GM21423 (cell line): Measurements from ENCODE around the gene VTI1A.

Experiments used
- ATAC-seq: cut with Tn5 transposase; IDR thresholded peaks from one replicate; pipeline ENCODE4 v1.9.1; 2021; ENCODE audit warnings: mild to moderate bottlenecking, moderate library complexity; ENCODE audit not compliant: unreplicated experiment

The VTI1A gene

DNA sequence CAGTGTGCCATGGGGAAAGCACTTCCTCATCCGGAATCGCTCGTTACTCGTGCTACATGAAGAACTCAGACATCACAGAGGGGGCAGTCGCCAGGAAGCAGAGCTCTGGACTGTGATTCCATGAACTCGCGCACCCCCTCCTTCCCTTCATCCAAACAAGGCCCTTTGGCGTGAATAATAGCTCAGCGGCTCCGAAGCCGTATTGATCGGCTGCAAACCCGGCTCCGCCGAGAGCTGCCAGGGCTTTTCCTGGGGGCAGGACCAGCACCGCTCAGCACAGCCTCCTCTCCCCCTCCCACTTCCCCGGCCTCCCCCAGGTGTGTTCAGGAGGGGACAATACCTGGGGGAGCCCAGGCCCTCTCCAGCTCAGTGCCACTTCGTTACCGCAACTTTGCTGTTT lies 374.0 kb downstream of the VTI1A start:
- ATAC-seq: no peak

DNA sequence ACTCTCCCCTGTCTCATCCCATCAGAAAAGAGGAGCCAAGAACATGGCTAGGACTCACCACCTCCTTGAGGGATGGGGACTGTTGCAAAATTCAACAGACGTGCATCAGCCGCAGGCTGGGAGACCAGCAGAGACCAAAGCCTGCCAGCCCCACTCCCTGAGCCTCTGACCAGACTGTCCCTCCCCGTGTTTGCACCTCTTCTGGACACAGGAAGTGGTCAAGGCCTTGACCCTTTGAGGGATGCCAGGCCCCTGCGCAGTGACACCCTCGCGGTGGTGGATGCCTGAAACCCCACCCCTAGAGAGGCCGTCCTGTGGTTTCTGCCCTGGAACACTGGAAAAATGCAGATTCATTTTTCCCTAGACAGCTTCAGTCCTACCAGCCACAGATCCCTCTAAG lies 374.6 kb downstream of the VTI1A start:
- ATAC-seq: no peak

DNA sequence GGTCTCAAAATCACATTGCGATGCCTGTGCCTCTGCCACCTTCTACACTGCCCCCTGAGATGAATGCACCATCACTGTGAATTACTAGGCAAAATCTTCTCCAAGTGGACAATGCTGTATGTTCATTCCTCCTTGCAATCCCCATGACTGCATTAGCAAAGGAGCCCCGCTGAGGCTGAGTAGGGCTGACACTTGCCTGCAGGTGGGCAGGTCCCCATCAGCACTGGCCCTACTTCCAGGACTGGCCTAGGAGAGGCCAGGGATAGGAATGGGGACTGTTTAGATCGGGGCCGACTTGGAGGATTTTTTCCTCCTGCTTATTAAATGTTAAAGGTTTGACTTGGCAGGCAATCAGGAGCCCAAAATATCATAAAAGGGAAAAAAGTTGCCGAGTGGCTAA lies 376.0 kb downstream of the VTI1A start:
- ATAC-seq: no peak

DNA sequence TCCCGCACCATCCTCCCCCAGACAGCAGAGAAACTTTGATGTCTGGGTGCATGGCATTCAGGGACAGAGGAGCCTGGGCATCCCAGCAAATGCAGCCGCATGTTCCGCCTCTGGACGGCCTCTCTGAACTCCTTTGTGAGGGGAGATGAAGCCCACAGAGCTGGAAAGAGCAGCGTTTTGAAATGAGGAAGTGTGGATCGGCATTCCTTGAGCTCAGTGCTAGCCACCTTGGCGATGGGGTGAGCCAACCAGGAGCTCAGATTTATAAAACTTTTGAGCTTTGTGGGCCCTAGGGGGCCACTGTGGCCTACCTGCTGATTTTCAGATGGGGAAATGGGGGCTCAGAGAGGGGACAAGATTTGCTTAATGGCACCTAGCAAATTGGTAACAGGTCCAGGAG lies 376.6 kb downstream of the VTI1A start:
- no peak for ATAC-seq

DNA sequence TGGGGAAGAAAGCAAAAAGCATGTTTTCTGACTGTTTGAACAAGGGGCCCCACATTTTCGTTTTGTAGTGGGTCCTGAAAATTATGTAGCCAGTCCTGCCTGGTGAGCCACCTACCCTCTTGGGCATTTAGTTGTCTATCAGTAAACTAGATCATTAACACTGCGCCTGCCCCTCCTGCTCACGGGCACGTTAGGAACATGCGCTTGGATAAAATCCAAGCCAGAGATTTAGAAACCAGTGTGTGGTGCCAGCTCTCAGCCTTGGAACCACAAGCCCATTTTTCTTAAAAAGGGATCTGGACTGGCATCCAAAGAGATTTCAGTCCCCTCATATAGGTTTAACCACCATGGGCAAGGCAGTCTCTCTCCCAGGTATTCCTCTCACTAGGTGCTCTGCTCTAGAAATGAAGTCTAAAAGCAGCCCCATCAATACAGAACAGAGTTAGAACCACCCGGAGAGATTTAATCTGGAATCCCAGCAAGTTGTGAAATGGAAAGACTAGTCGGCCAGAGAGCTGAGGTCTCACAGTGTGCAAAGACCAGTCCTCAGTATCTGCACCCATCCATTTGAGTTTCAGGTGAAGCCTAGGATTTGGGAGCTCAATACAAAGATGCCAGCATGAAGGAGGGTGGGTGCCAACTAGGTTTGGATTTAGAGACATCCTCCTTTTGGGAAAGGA lies 379.1 kb downstream of the VTI1A start:
- ATAC-seq: no peak

DNA sequence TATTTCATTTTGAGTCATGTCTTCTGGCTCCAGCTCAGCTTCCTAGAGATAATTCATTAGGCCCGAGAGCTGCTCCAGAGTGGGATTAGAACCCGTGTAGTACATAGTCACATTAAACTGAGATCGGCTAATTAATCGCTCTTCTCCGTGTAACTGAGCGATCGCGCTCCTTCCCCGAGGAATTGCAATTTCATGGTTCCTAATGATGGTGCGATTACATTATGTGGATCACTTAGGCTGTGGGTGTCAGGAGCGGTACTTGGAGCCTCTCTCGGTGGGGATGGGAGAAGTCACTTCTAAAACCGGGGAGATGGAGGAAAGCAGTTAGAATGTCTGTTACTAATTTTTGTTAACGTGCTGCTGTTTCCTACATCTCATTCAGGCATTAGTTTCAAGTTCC lies 380.1 kb downstream of the VTI1A start:
- no peak for ATAC-seq

DNA sequence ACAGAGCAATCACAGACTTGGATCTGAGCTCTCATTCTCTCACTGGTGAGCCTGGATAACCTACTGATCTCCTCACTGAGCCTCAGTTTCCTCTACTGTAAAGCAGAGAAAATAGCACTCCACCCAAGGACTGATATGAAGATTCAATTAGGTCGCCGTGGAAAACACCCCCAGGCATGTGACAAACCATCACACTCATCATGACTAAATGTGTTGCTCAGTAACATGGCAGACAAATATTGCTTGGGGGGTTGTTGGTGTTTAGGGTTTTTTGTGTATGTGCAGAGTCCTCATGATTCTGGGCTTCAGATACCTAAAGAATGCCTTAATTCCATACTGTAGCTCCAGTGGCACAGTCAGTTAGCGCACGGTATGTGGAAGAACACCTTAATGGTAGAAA lies 380.9 kb downstream of the VTI1A start:
- ATAC-seq: no peak

DNA sequence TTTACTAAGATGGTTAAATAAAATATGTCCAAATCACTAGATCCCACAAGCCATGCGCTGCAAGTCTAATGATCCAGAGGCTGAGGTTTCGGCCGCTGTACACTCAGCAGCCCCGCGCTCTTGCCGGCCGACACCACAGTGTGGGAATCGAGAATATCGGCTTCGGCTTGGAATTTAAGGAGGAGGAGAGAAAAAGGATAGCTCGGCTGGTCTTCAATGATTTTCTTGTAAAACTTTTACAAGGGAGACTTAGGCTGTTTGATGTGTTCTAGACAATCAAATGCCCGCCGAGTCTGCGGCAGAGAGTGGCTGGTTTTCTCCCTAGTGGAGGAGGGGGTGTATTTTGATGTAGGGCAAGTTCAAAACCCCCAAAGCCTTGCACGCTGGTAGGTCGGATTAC lies 384.8 kb downstream of the VTI1A start:
- ATAC-seq: no peak

DNA sequence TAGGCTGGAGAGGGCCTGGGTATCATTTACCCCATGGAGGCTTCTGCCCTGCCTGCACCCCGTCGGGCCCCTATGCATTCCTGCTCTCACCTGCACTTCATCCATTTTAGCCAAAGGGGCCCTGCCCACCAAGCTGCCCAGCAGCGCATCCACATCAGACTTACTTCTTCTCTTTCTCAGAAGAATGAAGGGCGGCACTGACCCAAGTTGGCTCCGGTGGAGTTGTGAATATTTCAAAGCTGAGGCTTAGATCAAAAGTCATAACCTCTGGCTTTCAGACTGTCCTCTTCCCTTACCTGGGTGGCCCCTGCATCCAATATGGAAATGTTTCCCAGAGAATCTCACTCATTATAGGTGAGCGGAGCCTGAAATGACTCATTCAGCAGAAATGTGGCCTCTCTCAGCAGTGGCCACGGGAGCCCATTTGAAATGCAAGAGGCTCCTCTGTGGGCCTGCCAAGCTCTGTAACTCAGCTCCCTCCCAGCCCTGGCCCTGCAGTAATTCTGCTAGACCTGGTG lies 385.4 kb downstream of the VTI1A start:
- no peak for ATAC-seq

DNA sequence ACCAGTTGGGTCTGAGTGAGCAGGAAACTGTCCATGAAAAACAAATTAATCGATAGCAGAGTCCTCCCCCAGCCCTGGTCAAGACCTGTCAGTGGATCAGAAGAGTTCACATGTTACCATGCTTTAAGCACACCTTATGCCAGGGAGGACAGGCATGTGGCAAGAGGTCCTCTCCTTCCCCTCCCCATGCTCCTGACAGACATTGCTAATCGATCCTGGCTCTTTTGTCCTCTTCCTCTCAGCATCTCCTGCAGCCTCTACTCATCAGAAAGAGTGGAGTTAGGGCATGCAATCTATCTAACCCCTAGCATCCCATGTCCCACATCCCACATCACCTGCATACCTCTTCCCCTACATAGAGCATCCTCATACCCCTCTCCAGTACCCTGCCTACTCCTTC lies 385.9 kb downstream of the VTI1A start:
- no peak for ATAC-seq

DNA sequence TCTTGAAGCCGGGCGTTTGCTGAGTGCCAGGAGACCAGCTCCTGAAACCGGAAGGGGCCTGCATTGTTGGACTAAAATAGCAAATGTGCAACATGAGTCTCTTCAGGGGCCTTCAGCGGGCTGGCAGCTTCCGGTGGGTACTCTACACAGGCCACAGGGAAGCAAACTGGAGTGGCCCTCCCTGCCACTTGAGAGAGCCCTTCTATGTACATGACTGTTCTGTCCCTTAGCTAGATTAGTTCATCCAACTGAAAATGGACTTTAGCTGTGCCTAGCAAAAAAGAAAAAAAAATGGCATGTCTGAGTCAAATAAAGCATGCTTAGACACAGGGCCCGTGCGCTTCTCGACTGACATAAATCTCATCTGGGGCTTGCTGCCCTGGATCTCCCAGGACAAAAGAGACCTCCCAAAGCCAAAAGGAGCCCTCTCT lies 387.8 kb downstream of the VTI1A start:
- ATAC-seq: no peak

DNA sequence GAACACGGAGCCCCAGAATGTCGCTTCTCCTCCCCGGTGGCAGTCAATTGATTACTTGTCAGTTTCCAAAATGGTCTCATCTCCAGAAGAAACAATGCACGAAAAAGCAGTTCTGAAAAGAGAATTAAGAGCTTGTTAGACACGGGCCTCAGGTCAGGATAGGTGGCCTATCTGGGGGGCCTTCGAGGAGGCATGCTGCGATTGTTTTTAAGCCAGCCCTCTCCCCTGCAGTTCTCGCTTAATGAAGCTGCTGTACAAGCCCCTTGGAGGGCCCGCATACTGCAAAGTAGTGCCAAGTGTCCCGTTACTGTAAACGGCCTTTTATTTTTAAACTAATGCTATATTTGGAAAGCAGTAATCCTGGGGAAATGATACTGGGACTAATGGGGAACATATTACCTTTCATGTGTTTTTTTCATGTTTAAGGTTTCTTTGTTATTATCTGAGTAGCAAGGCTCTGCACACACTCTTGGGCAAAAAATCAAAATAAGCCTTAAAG lies 388.3 kb downstream of the VTI1A start:
- ATAC-seq: no peak

DNA sequence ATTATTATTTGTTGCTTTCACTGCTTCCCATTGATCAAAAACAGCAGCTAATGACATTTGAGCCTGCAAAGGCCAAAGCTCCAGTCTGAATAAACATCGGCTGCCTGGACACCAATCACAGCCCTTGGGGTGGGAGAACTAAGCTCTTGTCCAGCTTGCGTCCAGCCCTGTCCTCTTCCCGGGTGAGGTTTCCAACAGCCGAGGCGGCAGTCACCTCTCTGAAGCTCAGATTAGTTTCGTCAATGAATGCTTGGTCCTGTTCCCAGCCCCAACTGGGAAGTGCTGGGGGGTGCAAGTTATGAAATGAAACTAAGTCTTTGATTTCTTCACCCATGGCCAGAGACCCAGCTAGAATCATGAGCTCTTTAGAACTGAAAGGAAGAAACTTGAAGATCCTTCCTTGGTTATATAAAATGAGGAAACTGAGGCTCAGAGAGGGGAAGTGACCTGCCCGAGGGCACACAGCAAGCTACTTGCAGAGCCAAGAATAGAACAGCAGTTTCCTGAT lies 389.0 kb downstream of the VTI1A start:
- ATAC-seq: no peak

DNA sequence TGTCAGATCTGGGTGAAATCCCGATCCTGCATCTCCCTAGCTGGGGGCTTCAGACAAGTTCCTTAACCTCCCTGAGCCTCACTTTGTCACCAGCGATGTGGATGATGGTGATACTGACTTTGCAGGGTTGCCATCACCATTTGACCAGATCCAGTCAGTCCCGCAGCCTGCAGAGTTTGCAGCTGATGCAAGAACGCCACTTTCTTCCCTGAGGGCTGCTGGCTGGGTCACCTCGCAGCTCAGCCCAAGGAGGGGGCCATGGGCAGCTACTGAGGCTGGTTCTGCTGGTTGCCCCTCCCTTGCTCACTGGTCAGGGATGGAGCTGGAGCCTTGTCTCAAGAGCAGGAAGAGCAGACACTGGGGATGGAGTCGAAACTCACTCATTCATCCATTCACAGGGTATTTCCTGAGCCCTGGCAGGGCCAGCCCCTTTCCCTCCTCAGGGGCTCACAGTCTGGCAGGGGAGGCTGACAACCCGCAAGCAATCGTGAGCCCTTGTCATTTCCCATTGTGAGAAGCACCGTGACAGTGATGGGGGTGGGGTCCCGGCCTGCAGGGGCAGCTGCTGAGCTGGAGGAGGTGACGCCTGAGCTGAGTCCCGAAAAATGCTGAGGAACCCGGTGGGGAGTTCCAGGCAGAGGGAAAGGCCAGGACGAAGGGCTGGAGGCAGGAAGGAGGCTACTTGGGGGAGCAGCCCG lies 391.9 kb downstream of the VTI1A start:
- no peak for ATAC-seq

DNA sequence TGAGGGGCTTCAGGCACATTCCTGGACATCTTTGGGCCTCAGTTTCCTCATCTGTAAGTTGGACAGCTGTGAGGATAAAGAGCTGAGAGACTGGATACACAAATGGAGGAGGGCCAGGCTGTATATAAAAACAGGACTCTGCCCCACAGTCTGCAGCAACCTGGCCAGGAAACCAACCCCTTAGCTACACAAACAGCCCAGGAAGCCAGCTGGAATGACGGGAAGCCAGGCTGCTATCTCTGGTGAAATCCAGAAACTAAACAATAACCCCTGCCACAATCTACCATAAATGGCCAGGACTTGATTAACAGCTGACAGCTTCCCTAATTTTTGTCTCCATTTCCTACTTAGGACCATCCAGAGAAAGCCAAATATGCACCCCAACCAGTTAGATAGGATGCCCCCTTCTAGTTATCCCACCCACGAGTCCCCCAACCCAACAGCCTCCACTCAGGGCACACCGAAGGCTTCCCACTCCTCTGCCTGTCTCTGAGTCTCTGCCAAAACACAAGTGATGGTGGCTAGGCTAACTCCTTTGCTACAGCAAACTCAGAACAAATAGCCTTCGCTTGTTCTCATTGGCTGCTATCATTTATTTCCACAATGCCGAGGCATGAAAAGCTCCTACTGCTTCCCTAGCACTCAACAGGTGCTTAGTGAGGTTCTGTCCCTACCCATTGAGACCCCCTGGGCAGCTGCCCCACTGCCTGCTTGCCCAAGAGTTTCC lies 393.1 kb downstream of the VTI1A start:
- no peak for ATAC-seq

DNA sequence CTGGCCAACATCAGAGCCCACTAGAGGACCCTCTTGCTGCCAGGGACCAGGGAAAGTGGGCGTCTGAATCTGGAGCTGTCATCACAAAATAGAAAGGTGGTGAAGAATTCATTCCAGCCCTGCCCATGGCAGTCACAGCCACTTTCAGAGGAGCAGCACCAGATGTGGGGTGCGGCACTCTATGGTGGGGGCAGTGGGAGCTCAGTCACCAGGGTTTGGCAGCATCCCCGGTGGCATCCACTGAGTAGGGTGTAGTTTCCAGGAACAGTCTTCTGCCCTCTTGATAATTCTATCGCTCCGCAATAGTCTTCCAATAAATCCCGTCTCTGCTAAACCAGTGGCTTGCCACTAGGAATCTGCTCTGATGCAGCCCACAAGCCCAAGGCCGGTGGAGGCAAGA lies 394.5 kb downstream of the VTI1A start:
- no peak for ATAC-seq

DNA sequence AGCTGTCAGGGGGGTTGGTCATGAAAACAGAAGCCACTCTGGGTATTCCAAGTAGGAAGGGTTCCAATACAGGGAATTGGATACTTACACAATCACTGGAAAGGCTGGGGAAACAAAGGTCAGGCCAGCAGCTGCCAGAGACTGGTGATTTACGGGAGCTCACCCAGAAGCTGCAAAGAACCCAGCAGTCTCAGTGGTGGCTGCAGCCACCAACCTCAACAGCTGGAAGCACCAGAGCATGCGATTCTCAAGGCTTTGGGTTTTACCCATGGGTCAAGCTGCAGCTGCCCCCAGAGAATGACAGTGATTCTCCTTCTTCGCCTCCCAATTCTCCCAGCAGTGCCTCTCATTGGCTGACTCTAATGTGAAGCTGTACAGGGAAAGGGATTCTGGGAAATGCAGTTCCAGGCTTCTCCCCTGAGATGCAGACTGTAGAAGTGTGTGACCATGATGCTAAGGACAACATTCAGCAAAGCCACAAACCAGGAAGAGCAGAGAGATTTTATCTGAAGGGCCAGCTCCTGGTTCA lies 395.9 kb downstream of the VTI1A start:
- peak; percentile 96 for ATAC-seq

DNA sequence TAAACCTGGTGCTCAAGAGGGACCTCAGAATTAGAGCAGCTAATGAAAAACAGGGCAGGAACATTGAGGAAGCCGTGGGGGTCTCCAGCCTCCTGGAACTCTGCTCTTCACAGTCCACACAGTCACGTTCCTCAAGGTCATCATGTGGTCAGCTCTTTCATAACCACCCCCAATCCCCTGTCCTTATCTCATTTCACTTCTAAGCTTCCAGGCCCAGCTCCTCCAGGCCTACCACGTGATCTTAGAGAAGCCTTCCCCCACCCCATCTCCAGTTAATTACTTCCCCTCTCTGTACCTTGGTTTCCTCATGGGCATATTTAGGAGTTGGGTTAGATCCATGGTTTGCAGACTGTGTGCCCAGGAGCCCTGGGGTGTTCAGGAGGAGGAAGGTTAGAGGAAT lies 396.6 kb downstream of the VTI1A start:
- ATAC-seq: no peak

DNA sequence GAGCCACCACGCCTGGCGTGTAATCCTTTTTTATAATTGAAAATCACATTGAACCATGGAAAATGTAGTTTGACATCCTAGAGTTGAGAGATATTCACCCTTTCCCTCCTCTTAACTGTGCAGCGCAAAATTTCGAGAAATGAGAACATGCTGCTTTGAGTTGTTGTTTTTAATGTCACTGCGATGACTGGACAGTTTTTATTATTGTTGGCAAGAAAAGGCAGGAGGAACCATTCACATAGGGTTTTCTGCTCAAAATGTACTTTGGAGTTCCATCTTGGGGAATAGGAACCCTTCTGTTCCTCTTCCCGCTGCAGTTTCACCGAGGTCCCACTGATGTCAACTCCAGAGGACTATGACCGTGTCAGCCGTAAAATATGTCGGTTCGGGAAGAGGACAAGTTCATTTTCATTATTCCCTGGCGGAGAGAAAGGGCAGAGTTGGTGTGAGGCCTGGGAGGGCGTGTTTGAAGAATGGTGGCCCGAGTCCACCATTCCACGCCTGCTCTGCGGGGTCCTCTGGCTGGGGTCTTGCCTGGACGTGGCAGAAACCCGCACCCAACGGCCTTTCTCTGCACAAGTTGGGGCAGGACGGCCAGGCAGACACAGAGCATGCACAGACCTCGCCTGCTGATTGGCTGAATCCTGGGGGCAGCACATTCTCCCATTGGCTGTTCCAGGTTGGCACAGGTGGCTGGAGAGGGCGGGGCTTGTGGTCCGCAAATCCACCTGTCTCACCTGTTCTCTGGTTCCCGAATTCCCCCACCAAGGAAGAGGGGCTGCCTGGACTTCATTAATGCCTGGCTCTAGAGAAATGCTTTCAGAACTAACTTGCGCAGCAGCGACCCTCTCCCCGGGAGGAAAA lies 397.9 kb downstream of the VTI1A start:
- no peak for ATAC-seq

DNA sequence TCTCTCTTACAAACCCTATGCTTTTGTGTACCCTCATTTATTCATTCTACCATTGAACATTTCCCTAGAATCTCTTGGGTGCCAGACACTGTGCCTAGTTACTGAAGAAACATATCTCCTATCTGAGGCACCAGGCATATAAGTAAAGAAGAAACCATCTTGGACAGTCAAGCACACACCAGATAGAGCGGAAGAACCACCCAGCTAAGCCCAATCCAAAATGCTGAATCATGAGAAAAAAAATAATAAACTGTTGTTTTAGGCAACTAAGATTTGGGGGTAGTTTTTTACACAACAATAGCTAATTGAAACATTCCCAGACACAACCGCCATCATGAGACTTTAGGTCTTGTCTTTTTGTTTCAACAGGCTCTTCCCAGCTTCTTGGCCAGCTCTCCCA lies 400.8 kb downstream of the VTI1A start:
- no peak for ATAC-seq
